ENCODE measurements around the gene BSN.

BSN gene

GRCh38 chr3:49717211-49717958 is 163.1 kb downstream of the BSN start:
- no peak for TF ChIP-seq POU2F2 (IDR thresholded peaks at IDR 0.05; ENCODE audit: low read depth, low read length)
- TF ChIP-seq TAF1 (IDR thresholded peaks at IDR 0.05; ENCODE audit: low read depth, low read length), result no peak
- no peak for TF ChIP-seq SPI1 (IDR thresholded peaks at IDR 0.05; ENCODE audit: low read depth, low read length)
- TF ChIP-seq POLR2A (IDR thresholded peaks at IDR 0.05; ENCODE audit: low read depth, low read length), result no peak
- no peak for TF ChIP-seq PAX5 (IDR thresholded peaks at IDR 0.05; ENCODE audit: insufficient read depth, low read length, severe bottlenecking)
- TF ChIP-seq POLR2AphosphoS5 (IDR thresholded peaks at IDR 0.05; ENCODE audit: low read depth, low read length), result no peak; the same call in 1 of the 2 replicates
- DNase-seq (ENCODE audit: insufficient read length, low spot score) (no peak), FAIRE-seq (no peak)

GRCh38 chr3:49717959-49718857 is 163.9 kb downstream of the BSN start:
- TF ChIP-seq POLR2A (IDR thresholded peaks at IDR 0.05; ENCODE audit: low read depth, low read length) (no peak), PAX5 (IDR thresholded peaks at IDR 0.05; ENCODE audit: insufficient read depth, low read length, severe bottlenecking) (no peak), POU2F2 (IDR thresholded peaks at IDR 0.05; ENCODE audit: low read depth, low read length) (0 out of 2 replicates have a peak, but pooled peaks have one; percentile 35)
- no peak for DNase-seq (ENCODE audit: insufficient read length, low spot score)

GRCh38 chr3:49718858-49719213 is 164.6 kb downstream of the BSN start:
- TF ChIP-seq POU2F2 (IDR thresholded peaks at IDR 0.05; ENCODE audit: low read depth, low read length) (no peak), POLR2AphosphoS5 (IDR thresholded peaks at IDR 0.05; ENCODE audit: low read depth, low read length) (no peak), SPI1 (IDR thresholded peaks at IDR 0.05; ENCODE audit: low read depth, low read length) (no peak), POLR2A (IDR thresholded peaks at IDR 0.05; ENCODE audit: low read depth, low read length) (no peak), TAF1 (IDR thresholded peaks at IDR 0.05; ENCODE audit: low read depth, low read length) (no peak), PAX5 (IDR thresholded peaks at IDR 0.05; ENCODE audit: insufficient read depth, low read length, severe bottlenecking) (no peak)
- peak; percentile 13 for FAIRE-seq
- no peak for DNase-seq (ENCODE audit: insufficient read length, low spot score)

More at GRCh38 chr3:49717959-49718857, 163.9 kb downstream of the BSN start:
- peak; percentile 60 for FAIRE-seq

GRCh38 chr3:49719214-49719884 is 165.1 kb downstream of the BSN start, which contains the start of gene AMIGO3:
AMIGO3 (minus strand) TSS chr3:49719684; CDS start chr3:49719465, 219 bp downstream.
- FAIRE-seq (peak; percentile 95), DNase-seq (ENCODE audit: insufficient read length, low spot score) (peak; percentile 96)
- TF ChIP-seq POLR2A (IDR thresholded peaks at IDR 0.05; ENCODE audit: low read depth, low read length) (peak; percentile 78), TAF1 (IDR thresholded peaks at IDR 0.05; ENCODE audit: low read depth, low read length) (no peak), PAX5 (IDR thresholded peaks at IDR 0.05; ENCODE audit: insufficient read depth, low read length, severe bottlenecking) (no peak), POLR2AphosphoS5 (IDR thresholded peaks at IDR 0.05; ENCODE audit: low read depth, low read length) (peak; percentile 30; the same call in 1 of the 2 replicates), POU2F2 (IDR thresholded peaks at IDR 0.05; ENCODE audit: low read depth, low read length) (peak; percentile 32; the same call in 1 of the 2 replicates), SPI1 (IDR thresholded peaks at IDR 0.05; ENCODE audit: low read depth, low read length) (no peak)

Measured in GM12891 (cell line).